D341Med (cell line): ENCODE measurements around the gene RGMB.

Source experiments
- DNase-seq: peaks from one replicate; pipeline ENCODE4 v3.0.0; 2012; ENCODE audit warnings: low spot score

Gene RGMB

GRCh38 chr5:98785244-98785643 is 11.8 kb downstream of the RGMB start:
- DNase-seq = no peak

GRCh38 chr5:98786191-98786853 is 12.9 kb downstream of the RGMB start:
- no peak for DNase-seq

GRCh38 chr5:98787131-98787719 is 13.8 kb downstream of the RGMB start:
- no peak for DNase-seq

- DNase-seq = no peak
Observed at GRCh38 chr5:98789029-98789428, 15.6 kb downstream of the RGMB start.

GRCh38 chr5:98791001-98791519 is 17.6 kb downstream of the RGMB start:
- DNase-seq = no peak

- no peak for DNase-seq
Observed at GRCh38 chr5:98791898-98792580, 18.6 kb downstream of the RGMB start.

GRCh38 chr5:98793223-98793622 is 19.8 kb downstream of the RGMB start:
- DNase-seq = no peak

GRCh38 chr5:98794001-98794400 is 20.5 kb downstream of the RGMB start:
- no peak for DNase-seq

GRCh38 chr5:98794414-98795080 is 21.1 kb downstream of the RGMB start:
- no peak for DNase-seq

- DNase-seq = no peak
Observed at GRCh38 chr5:98795243-98795642, 21.8 kb downstream of the RGMB start.

GRCh38 chr5:98796197-98796972 is 22.9 kb downstream of the RGMB start:
- peak; percentile 62 for DNase-seq

GRCh38 chr5:98798371-98798770 is 24.9 kb downstream of the RGMB start:
- DNase-seq = no peak

- DNase-seq = no peak
Observed at GRCh38 chr5:98798847-98799246, 25.4 kb downstream of the RGMB start.

- DNase-seq = no peak
Observed at GRCh38 chr5:98804066-98804465, 30.6 kb downstream of the RGMB start.

GRCh38 chr5:98805070-98805469 is 31.6 kb downstream of the RGMB start:
- no peak for DNase-seq

GRCh38 chr5:98807806-98808205 is 34.3 kb downstream of the RGMB start:
- DNase-seq = no peak

GRCh38 chr5:98810206-98810605 is 36.7 kb downstream of the RGMB start:
- DNase-seq = no peak

- no peak for DNase-seq
Observed at GRCh38 chr5:98813755-98814154, 40.3 kb downstream of the RGMB start.

GRCh38 chr5:98816582-98817222 is 43.2 kb downstream of the RGMB start:
- DNase-seq = no peak

- no peak for DNase-seq
Observed at GRCh38 chr5:98825582-98826375, 52.3 kb downstream of the RGMB start.

- peak; percentile 49 for DNase-seq
Observed at GRCh38 chr5:98827161-98827560, 53.7 kb downstream of the RGMB start.
